NK-92 (cell line): ENCODE data around the gene PCDH1.

Experiments used
- DNase-seq: peaks from one replicate; lab custom pipeline; 2025; ENCODE audit not compliant: unreplicated experiment; lab: John Stamatoyannopoulos, UW

Gene PCDH1

DNA sequence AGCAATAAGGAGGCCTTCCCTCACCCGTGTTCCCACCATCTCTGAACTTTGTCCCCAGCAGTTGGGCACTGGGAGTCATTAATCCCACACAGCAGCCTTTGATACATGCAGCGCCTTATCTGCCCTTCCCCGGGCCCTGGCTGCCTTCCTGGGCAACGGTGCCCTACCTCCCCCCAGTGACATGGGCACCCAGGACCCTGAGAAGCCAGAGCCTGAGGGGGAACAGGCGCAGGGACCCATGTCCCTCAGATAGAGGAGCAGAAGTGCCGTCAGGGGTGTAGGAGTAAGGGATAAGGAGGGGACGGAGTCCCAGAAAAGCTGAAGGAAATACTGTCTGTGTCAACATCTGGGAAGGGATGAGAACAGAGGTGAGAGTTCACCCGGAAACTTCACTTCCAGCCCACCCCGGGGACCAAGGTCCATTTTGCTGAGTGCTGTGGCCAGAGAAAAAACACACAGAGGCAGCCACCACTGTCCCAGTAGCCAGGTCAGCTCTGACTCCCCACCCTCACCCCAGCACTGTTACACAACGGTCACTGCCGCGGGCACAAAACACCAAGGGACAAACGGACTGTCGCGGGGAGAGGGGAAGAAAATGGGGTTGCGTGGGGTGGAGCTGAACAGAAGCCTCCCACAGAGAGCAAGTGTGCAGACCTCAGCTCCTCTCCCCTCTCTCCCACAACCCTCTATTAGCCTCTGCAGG is 3.8 kb downstream of the PCDH1 start:
- no peak for DNase-seq

GRCh38 chr5:141873933-141874261 is 4.3 kb downstream of the PCDH1 start:
- DNase-seq = no peak

GRCh38 chr5:141872496-141873356 is 5.5 kb downstream of the PCDH1 start:
- DNase-seq = no peak

GRCh38 chr5:141871870-141872269 is 6.3 kb downstream of the PCDH1 start:
- no peak for DNase-seq

DNA sequence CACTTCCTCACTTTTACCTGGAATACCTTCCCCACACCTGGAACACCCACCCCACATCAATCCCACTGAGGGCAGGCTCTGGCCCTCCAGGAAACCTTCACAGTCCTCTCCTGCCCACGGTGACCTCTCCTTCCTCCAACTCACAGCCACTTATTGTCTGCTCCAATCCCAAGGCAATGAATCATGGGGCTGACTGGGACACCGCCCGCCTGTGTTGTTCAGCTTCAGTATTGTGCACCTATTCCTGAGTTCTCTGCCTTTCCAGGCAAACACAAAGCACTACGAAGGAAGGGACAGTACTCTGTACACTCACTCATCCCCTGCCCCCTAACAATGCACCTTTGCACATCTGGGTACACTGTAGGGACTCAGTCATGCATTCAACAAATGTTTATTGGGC is 7.3 kb downstream of the PCDH1 start:
- no peak for DNase-seq

- no peak for DNase-seq
Observed at GRCh38 chr5:141870228-141870627, 8.0 kb downstream of the PCDH1 start.

DNA sequence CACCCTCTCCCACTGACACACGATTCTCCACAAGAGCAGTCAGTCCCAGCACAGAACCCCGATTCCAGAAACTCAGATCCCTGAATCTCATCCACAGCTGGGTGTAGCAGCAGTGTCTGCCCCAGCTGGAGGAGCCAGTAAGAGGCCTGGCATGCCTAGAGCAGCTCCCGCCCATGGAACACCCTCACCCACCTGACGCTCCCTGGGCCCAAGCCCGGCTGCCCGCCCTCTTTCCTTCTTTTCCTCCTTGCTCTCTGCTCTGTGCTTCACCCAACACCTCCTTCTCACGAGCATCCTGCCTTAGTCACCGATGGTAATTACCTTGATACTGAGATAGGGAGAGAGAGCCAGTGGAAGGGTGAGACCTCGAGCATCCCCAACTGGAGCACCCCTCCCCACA is 8.7 kb downstream of the PCDH1 start:
- DNase-seq = no peak

DNA sequence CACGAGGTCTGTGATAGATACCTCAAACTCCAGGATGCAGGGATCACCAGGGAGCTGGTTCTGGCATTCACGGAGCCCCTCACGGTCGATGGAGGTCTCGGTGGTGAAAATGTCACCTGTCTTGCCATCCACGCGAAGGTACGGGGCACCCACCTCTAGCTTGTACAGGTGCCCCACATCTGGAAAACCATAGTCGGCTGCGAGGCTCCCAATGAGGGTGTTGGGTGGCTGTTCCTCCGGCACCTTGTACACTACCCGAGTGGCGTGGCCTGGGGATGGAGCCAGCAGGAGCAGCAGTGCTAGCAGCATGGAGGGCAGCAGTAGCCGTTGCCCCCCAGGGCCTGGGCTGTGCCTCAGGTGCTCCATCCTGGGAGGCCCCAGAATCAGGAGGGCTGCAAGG is 9.2 kb downstream of the PCDH1 start:
- DNase-seq = no peak

- no peak for DNase-seq
Observed at GRCh38 chr5:141868541-141868940, 9.7 kb downstream of the PCDH1 start.

DNA sequence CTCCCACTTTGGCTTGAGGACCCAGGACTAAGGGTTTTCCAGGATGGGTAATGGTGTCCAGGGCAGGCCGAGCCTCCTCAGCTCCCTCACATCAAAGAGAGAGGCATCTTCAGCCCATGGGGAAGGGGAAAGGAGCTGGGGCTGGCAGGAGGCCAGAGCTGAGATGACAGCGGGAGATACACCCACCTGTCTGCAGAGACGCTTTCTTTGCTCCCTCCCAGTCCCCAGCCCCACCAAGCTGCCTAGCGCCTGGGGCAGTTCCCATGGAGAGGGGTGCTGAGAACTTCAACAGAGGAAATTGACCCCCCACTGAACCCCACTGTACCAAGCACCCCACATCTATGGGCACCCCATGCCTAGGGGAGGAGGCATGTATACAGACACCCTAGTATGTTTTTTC is 10.6 kb downstream of the PCDH1 start:
- DNase-seq = no peak

- no peak for DNase-seq
Observed at GRCh38 chr5:141867139-141867538, 11.1 kb downstream of the PCDH1 start.

DNA sequence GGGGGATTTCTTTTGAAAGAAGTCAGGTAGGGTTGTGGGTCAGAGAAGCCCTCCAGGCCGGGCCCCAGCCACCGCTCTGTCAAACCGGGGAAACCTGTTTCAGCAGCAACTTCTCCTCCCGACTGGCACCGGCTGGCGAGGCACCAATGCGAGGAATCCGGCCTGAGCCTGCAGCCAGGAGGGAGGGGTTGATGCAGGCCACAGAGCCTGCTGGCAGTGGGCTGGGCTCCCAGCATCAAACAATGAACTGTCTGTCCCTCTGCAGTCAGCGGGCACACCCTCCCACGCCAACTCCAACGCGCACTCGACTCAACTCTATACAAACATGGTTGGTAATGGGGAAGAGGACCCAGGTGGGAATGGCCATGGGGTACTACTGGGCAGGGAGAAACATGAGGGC is 12.1 kb downstream of the PCDH1 start:
- no peak for DNase-seq

GRCh38 chr5:141865406-141865805 is 12.8 kb downstream of the PCDH1 start:
- DNase-seq = no peak

GRCh38 chr5:141864371-141865370 is 13.5 kb downstream of the PCDH1 start:
- no peak for DNase-seq

GRCh38 chr5:141863569-141864178 is 14.5 kb downstream of the PCDH1 start:
- DNase-seq = no peak

GRCh38 chr5:141862936-141863543 is 15.2 kb downstream of the PCDH1 start:
- DNase-seq = no peak

- DNase-seq = no peak
Observed at GRCh38 chr5:141861194-141861593, 17.0 kb downstream of the PCDH1 start.

- DNase-seq = no peak
Observed at GRCh38 chr5:141858079-141858765, 20.0 kb downstream of the PCDH1 start.

DNA sequence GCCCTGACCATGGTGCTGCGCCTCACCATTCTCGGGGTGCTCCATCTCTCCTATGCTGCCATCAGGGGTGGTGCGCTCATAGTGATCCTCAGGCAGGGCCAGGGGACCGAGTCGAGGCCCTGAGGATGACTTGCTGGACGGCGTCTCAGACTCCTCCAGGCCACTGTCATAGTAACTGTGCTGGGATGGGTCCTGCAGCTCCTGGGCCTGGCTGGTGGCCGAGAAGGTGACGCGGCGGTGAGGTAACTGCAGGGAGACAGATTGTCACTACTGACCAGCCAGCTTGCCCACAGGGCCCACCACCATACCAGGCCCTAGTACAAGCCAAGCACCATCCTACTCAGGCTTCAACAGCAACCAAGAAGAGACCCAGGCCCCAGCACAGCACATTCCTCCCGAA is 21.0 kb downstream of the PCDH1 start:
- no peak for DNase-seq
